Activated CD8-positive, alpha-beta T cell treated with anti-CD3 and anti-CD28 coated beads for 36 hours (primary cell): ENCODE measurements around the gene ODAM. TPM values are rescaled to one million over a fixed set of nuclear protein-coding genes. Genes with fewer than 3 reads are reported as not detected.

ENCODE experiments used
- ATAC-seq: fragments of 200-7000 bp; cut with Tn5 transposase; one replicate; pipeline ENCODE4 v1.10.0; 2021; ENCODE audit warnings: mild to moderate bottlenecking, moderate library complexity
- CTCF ChIA-PET: fragments of 350-600 bp; sonication (Branson Sonifier 250); formaldehyde crosslinking; loops from one replicate; lab custom pipeline; 2021; ENCODE audit warnings: antibody characterized with exemption; lab: Charles Lee
- POLR2A ChIA-PET: fragments of 350-600 bp; sonication (Branson Sonifier 250); formaldehyde crosslinking; loops from one replicate; lab custom pipeline; 2021; ENCODE audit warnings: antibody characterized with exemption; lab: Charles Lee
- DNase-seq: peaks from one replicate; pipeline ENCODE4 v3.0.0-alpha.2; 2020
- H3K27ac Mint-ChIP-seq: one replicate; pipeline ENCODE4 v1.8.0; 2021; ENCODE audit warnings: mild to moderate bottlenecking, mixed read lengths
- H3K27me3 Mint-ChIP-seq: one replicate; pipeline ENCODE4 v1.8.0; 2021; ENCODE audit warnings: mixed read lengths
- H3K36me3 Mint-ChIP-seq: one replicate; pipeline ENCODE4 v1.8.0; 2021; ENCODE audit warnings: low read depth, mixed read lengths
- H3K4me1 Mint-ChIP-seq: one replicate; pipeline ENCODE4 v1.8.0; 2021; ENCODE audit warnings: low read depth, mixed read lengths
- H3K4me3 Mint-ChIP-seq: one replicate; pipeline ENCODE4 v1.8.0; 2021; ENCODE audit warnings: mild to moderate bottlenecking, moderate library complexity, mixed read lengths
- H3K9me3 Mint-ChIP-seq: one replicate; pipeline ENCODE4 v1.8.0; 2021; ENCODE audit warnings: mixed read lengths
- intact Hi-C: fragments of 100-400 bp; cut with micrococcal nuclease; formaldehyde crosslinking; loops from one replicate; pipeline ENCODE4 v1.10.0; 2022
- total RNA-seq, 2 experiments: library from RNA; stranded (reverse); gene quantifications; one replicate each; pipeline ENCODE4 v1.2.3, GENCODE V29; 2021
- TF ChIP-seq, protein P1 (sequence below): fragments of 200-600 bp; IDR thresholded peaks from one replicate; pipeline ENCODE4 v1.8.0; 2022; ENCODE audit warnings: antibody characterized with exemption, mild to moderate bottlenecking

ODAM gene
- total RNA-seq, 2 experiments from 2014 or later = not detected

DNA sequence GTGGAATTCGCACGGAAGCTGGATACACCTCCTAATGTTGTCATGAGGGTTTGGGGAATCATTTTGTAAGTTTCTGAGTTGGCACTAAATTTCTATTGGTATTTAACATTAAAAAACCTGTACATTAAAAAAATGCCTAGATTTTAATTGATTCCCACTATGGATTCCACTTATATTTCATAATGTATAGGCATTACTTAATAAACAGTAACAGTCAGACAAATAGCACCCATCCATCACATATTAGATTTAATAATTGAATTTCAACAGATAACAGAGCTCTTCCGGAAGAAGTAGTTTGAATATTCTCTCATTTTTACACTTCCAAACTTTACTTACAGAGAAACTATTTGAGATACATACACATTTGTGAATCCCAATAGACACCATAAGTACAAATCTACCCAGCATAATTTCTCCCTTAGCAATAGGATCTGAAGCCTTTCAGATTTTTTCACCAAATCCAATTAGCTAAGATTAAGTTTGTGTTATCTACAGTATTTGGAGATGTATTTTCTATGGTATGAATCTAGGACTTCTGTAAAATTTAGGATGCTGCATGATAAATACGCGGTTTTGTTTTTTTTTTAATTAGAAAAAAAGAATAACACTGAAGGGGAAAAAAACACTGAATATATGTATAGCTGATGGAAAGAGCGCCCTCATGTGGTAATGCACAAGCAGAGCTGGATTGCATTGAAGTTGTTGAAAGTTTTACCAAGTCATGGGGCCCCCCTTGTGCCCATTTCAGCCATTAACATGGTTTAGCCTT, 12.2 kb upstream of the ODAM start:
- Mint-ChIP-seq H3K9me3 (no peaks in the 10 kb centered on the region), H3K27ac (no peak overlapping the region), H3K4me1 (no peaks in the 10 kb centered on the region), H3K36me3 (no peaks in the 10 kb centered on the region), H3K27me3 (no peaks in the 10 kb centered on the region), H3K4me3 (no peak overlapping the region)
- TF ChIP-seq, protein P1, sequence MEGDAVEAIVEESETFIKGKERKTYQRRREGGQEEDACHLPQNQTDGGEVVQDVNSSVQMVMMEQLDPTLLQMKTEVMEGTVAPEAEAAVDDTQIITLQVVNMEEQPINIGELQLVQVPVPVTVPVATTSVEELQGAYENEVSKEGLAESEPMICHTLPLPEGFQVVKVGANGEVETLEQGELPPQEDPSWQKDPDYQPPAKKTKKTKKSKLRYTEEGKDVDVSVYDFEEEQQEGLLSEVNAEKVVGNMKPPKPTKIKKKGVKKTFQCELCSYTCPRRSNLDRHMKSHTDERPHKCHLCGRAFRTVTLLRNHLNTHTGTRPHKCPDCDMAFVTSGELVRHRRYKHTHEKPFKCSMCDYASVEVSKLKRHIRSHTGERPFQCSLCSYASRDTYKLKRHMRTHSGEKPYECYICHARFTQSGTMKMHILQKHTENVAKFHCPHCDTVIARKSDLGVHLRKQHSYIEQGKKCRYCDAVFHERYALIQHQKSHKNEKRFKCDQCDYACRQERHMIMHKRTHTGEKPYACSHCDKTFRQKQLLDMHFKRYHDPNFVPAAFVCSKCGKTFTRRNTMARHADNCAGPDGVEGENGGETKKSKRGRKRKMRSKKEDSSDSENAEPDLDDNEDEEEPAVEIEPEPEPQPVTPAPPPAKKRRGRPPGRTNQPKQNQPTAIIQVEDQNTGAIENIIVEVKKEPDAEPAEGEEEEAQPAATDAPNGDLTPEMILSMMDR = peak; percentile 68
- CTCF ChIA-PET = interaction anchor here (0.8 to 2.7 kb wide), 10 partner anchors 9 to 359 kb away, joined by 3 to 9 read pairs (median 3); no protein-coding TSS in a partner anchor
- ATAC-seq (peak; percentile 56), DNase-seq (peak; percentile 21)
- POLR2A ChIA-PET = no interaction called here
- intact Hi-C loops = loop anchor here (10.0 kb wide), 1 partner anchor 321 kb away; no protein-coding TSS in a partner anchor

- Mint-ChIP-seq H3K36me3 (no peaks in the 10 kb centered on the region), H3K4me3 (no peak overlapping the region), H3K4me1 (no peaks in the 10 kb centered on the region), H3K27ac (no peak overlapping the region), H3K27me3 (no peaks in the 10 kb centered on the region), H3K9me3 (no peaks in the 10 kb centered on the region)
- intact Hi-C loops = loop anchor here (10.0 kb wide), 1 partner anchor 321 kb away; no protein-coding TSS in a partner anchor
- DNase-seq (no peak), ATAC-seq (no peak)
- ChIA-PET CTCF (interaction anchor here (0.8 to 2.7 kb wide), 7 partner anchors 13 to 494 kb away, joined by 3 to 9 read pairs (median 4); no protein-coding TSS in a partner anchor), POLR2A (no interaction called here)
- TF ChIP-seq, protein P1 = no peak
These were observed 11.6 kb upstream of the ODAM start for GRCh38 chr4:70183940-70184246.

DNA sequence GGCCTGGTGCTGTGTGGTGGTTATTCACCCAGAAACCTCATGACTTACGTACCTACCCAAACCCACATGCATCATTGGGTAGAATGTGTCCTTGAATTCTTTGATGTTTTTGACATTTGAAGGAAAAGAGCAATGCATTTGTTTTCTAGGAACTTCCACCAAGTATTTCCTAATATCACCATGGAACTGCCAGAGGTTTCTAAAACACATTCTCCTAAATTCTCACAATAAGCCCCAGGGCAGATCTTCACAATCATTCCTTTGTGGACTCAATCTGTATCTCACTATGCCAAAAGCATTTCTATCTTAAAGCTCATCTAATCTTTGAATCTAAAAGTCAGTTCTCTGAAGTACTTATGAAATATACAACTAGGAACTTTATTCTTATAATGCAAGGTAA, 8.3 kb upstream of the ODAM start:
- TF ChIP-seq, protein P1 = no peak
- Mint-ChIP-seq H3K4me3 (no peak overlapping the region), H3K9me3 (no peaks in the 10 kb centered on the region), H3K27me3 (no peaks in the 10 kb centered on the region), H3K4me1 (no peaks in the 10 kb centered on the region), H3K36me3 (no peaks in the 10 kb centered on the region), H3K27ac (no peak overlapping the region)
- ATAC-seq = no peak
- ChIA-PET POLR2A (no interaction called here), CTCF (no interaction called here)
- DNase-seq = no peak
- intact Hi-C loops = loop anchor here (10.0 kb wide), 1 partner anchor 318 kb away; no protein-coding TSS in a partner anchor

DNA sequence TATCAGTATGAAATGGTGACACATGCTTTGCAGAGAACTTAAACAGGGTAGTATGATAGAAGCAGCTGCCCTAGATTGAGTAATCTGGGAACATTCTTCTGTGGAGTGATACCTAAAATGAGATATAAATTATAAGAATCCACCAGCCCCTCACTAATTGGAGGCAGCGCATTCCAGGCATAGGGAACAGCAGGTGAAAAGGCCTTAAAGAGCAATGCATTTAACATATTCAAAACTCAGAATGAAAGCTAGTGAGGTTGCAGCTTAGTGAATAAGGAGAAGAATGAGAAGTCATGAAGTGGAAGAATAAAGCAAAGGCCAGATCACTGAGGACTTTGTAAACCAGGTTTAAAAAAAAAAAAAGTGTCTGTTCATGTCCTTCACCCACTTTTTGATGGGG, 4.9 kb upstream of the ODAM start:
- H3K9me3 Mint-ChIP-seq = no peaks in the 10 kb centered on the region
- H3K27ac Mint-ChIP-seq = no peak overlapping the region
- DNase-seq = no peak
- TF ChIP-seq, protein P1 = no peak
- H3K4me1 Mint-ChIP-seq = no peaks in the 10 kb centered on the region
- no peaks in the 10 kb centered on the region for H3K27me3 Mint-ChIP-seq
- ChIA-PET CTCF (no interaction called here), POLR2A (no interaction called here)
- H3K4me3 Mint-ChIP-seq = no peak overlapping the region
- no peaks in the 10 kb centered on the region for H3K36me3 Mint-ChIP-seq
- intact Hi-C loops = no loop called here
- no peak for ATAC-seq

GRCh38 chr4:70191647-70192046, 3.9 kb upstream of the ODAM start:
- no peaks in the 10 kb centered on the region for H3K4me1 Mint-ChIP-seq
- H3K4me3 Mint-ChIP-seq = no peak overlapping the region
- ChIA-PET CTCF (no interaction called here), POLR2A (no interaction called here)
- H3K27ac Mint-ChIP-seq = no peak overlapping the region
- intact Hi-C loops = no loop called here
- TF ChIP-seq, protein P1 = no peak
- H3K36me3 Mint-ChIP-seq = no peaks in the 10 kb centered on the region
- DNase-seq (no peak), ATAC-seq (no peak)
- no peaks in the 10 kb centered on the region for H3K9me3 Mint-ChIP-seq
- H3K27me3 Mint-ChIP-seq = no peaks in the 10 kb centered on the region
